ENCODE results near the gene WBP4. TPM values are rescaled to one million over a fixed set of nuclear protein-coding genes. Genes with fewer than 3 reads are reported as not detected.

Gene WBP4
- total RNA-seq, 1 experiment from 2014 or later: 10.0 TPM

DNA sequence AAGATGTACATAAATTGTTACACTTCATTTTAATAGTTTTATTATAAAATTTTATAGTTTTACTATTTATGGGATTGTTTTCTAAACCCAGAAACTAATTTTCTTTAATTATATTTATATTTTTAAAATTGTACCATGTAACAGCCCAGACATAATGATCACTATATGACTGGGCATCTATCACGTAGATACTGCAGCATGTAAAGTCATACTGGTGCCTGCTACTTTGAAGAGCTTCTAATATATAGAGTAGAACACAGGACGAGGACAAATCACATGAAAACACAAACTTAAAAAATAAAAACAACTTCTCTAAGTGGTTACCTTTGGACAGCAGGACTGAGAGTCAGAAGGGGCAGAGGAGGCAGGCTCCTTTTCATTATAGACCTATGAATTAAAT, 47.5 kb upstream of the WBP4 start:
- DNase-seq (ENCODE audit: low read depth, low spot score): no peak
- no peaks in the 10 kb centered on the region for H3K9me3 ChIP-seq (ENCODE audit: control insufficient read depth, insufficient read depth, low read depth, low read length)
- POLR2A ChIA-PET: no interaction called here
- no peaks in the 10 kb centered on the region for H3K36me3 ChIP-seq (ENCODE audit: control insufficient read depth, insufficient read depth, low read length)
- no peak overlapping the region for H3K27ac ChIP-seq (ENCODE audit: low read length)
- no TSS peak for BruUV-seq (replicated peaks)
- in situ Hi-C loops (cut with HindIII; ENCODE audit: low pct_unique_long_range_greater_than_20kb, low sequenced_read_pairs): no loop called here
- no peak overlapping the region for H3K4me3 ChIP-seq (ENCODE audit: low read depth in 2 of 2, low read length in 2 of 2)
- peaks cover 19% of the 10 kb centered on the region for H3K4me1 ChIP-seq (ENCODE audit: control insufficient read depth, insufficient read depth, low read length)
- TF ChIP-seq SIN3A (IDR thresholded peaks at IDR 0.05; ENCODE audit: borderline replicate concordance, insufficient read depth, low read depth, low read length): no peak
- TF ChIP-seq TCF7L2 (IDR thresholded peaks at IDR 0.05; ENCODE audit: low read depth, low read length): no peak
- TF ChIP-seq, protein P1, sequence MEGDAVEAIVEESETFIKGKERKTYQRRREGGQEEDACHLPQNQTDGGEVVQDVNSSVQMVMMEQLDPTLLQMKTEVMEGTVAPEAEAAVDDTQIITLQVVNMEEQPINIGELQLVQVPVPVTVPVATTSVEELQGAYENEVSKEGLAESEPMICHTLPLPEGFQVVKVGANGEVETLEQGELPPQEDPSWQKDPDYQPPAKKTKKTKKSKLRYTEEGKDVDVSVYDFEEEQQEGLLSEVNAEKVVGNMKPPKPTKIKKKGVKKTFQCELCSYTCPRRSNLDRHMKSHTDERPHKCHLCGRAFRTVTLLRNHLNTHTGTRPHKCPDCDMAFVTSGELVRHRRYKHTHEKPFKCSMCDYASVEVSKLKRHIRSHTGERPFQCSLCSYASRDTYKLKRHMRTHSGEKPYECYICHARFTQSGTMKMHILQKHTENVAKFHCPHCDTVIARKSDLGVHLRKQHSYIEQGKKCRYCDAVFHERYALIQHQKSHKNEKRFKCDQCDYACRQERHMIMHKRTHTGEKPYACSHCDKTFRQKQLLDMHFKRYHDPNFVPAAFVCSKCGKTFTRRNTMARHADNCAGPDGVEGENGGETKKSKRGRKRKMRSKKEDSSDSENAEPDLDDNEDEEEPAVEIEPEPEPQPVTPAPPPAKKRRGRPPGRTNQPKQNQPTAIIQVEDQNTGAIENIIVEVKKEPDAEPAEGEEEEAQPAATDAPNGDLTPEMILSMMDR (IDR thresholded peaks at IDR 0.05): no peak
- H3K27me3 ChIP-seq (ENCODE audit: control insufficient read depth, insufficient read depth, low read length): no peaks in the 10 kb centered on the region
- intact Hi-C loops (cut with micrococcal nuclease; ENCODE audit: unreplicated experiment): no loop called here
- CTCF ChIA-PET: no interaction called here
- ATAC-seq: no peak

DNA sequence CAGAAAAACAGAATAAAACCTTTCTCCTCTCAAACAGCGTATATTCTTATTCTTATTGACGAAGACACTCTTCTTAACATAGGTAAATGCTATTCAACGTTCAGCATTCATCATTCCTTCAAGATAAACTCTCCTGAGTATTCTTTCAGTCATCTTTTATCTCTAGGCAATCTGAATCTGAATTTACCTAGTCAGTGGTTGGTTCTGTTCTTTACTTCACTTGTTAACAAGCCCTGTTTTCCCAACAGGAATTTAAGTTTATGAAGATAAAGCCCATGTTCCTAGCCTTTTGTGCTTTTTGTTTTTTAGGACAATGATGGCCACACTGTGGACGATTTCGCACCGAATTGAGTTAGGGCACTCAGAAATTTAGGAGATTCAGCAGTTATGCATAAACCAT, 45.4 kb upstream of the WBP4 start:
- Histone ChIP-seq H3K4me3 (ENCODE audit: low read depth in 2 of 2, low read length in 2 of 2) (no peak overlapping the region), H3K9me3 (ENCODE audit: control insufficient read depth, insufficient read depth, low read depth, low read length) (no peaks in the 10 kb centered on the region), H3K36me3 (ENCODE audit: control insufficient read depth, insufficient read depth, low read length) (no peaks in the 10 kb centered on the region), H3K27ac (ENCODE audit: low read length) (no peak overlapping the region), H3K4me1 (ENCODE audit: control insufficient read depth, insufficient read depth, low read length) (peaks cover 28% of the 10 kb centered on the region), H3K27me3 (ENCODE audit: control insufficient read depth, insufficient read depth, low read length) (no peaks in the 10 kb centered on the region)
- intact Hi-C loops (cut with micrococcal nuclease; ENCODE audit: unreplicated experiment) (no loop called here), in situ Hi-C loops (cut with HindIII; ENCODE audit: low pct_unique_long_range_greater_than_20kb, low sequenced_read_pairs) (no loop called here)
- no peak for DNase-seq (ENCODE audit: low read depth, low spot score)
- CTCF ChIA-PET: no interaction called here
- no TSS peak for BruUV-seq (replicated peaks)
- POLR2A ChIA-PET: no interaction called here
- no peak for ATAC-seq
- no peak for TF ChIP-seq TCF7L2 (IDR thresholded peaks at IDR 0.05; ENCODE audit: low read depth, low read length)
- TF ChIP-seq, protein P2, sequence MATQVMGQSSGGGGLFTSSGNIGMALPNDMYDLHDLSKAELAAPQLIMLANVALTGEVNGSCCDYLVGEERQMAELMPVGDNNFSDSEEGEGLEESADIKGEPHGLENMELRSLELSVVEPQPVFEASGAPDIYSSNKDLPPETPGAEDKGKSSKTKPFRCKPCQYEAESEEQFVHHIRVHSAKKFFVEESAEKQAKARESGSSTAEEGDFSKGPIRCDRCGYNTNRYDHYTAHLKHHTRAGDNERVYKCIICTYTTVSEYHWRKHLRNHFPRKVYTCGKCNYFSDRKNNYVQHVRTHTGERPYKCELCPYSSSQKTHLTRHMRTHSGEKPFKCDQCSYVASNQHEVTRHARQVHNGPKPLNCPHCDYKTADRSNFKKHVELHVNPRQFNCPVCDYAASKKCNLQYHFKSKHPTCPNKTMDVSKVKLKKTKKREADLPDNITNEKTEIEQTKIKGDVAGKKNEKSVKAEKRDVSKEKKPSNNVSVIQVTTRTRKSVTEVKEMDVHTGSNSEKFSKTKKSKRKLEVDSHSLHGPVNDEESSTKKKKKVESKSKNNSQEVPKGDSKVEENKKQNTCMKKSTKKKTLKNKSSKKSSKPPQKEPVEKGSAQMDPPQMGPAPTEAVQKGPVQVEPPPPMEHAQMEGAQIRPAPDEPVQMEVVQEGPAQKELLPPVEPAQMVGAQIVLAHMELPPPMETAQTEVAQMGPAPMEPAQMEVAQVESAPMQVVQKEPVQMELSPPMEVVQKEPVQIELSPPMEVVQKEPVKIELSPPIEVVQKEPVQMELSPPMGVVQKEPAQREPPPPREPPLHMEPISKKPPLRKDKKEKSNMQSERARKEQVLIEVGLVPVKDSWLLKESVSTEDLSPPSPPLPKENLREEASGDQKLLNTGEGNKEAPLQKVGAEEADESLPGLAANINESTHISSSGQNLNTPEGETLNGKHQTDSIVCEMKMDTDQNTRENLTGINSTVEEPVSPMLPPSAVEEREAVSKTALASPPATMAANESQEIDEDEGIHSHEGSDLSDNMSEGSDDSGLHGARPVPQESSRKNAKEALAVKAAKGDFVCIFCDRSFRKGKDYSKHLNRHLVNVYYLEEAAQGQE (IDR thresholded peaks at IDR 0.05; ENCODE audit: insufficient read depth in 1 of 2, low read depth in 2 of 2, low read length in 1 of 2): no peak
- TF ChIP-seq SIN3A (IDR thresholded peaks at IDR 0.05; ENCODE audit: borderline replicate concordance, insufficient read depth, low read depth, low read length): no peak
- no peak for TF ChIP-seq POLR2AphosphoS5 (IDR thresholded peaks at IDR 0.05; ENCODE audit: low read depth, low read length)
- TF ChIP-seq, protein P1 (IDR thresholded peaks at IDR 0.05): no peak

All from Panc1 (cell line).